Rectal smooth muscle tissue (tissue), 1 donor: ENCODE data around the gene KAT7.

Source experiments
- H3K27ac ChIP-seq: one replicate; pipeline ENCODE4 v1.7.0; 2013; ENCODE audit warnings: low read depth, low read length, inconsistent platforms
- H3K27me3 ChIP-seq: one replicate; pipeline ENCODE4 v1.7.0; 2013; ENCODE audit warnings: low read length; ENCODE audit not compliant: control insufficient read depth, insufficient read depth
- H3K36me3 ChIP-seq: one replicate; pipeline ENCODE4 v1.7.0; 2013; ENCODE audit warnings: low read length; ENCODE audit not compliant: control insufficient read depth, insufficient read depth
- H3K4me1 ChIP-seq: one replicate; pipeline ENCODE4 v1.7.0; 2013; ENCODE audit warnings: low read length; ENCODE audit not compliant: control insufficient read depth, insufficient read depth
- H3K4me3 ChIP-seq: one replicate; pipeline ENCODE4 v1.7.0; 2013; ENCODE audit warnings: low read length
- H3K9ac ChIP-seq: one replicate; pipeline ENCODE4 v1.7.0; 2013; ENCODE audit warnings: low read length

The KAT7 gene

DNA sequence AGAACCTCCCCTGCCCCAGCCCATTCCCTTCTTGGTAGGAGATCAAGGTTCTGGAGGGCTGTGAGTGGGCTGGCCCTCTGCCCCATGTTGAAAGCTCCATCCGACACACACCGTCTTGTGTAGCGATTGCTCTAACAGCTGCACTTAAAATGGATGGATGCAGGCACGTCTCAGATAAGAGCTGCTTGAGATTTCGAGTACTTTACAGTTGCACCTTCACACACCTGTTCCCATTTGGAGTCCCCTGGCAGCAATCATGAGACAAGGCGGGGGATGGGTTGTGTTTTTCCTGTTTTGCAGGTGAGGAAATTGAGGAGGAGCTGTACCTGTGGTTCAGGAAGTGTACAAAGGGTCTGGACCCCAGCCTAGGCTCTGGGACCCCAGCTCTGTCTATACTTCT lies 85.0 kb downstream of the KAT7 start:
- Histone ChIP-seq H3K27me3 (peaks cover 5% of the 10 kb centered on the region), H3K4me1 (no peaks in the 10 kb centered on the region), H3K27ac (no peak overlapping the region), H3K4me3 (no peak overlapping the region), H3K36me3 (no peaks in the 10 kb centered on the region), H3K9ac (no peak overlapping the region)

DNA sequence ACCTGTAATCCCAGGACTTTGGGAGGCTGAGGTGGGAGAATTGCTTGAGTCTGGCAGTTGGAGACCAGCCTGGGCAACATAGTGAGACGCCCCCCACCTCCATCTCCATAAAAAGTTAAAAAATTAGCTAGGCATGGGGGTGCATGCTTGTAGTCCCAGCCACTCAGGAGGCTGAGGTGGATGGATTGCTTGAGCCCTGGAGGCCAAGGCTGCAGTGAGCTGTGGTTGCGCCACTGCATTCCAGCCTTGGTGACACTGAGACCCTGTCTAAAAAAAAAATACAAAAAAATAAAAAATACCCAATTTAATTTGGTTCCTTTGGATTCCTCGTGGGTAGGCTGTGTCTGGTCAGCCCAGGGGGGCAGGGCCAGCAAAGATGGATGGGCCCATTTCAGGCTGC lies 85.4 kb downstream of the KAT7 start:
- Histone ChIP-seq H3K27ac (no peak overlapping the region), H3K4me1 (no peaks in the 10 kb centered on the region), H3K4me3 (no peak overlapping the region), H3K36me3 (no peaks in the 10 kb centered on the region), H3K27me3 (peaks cover 5% of the 10 kb centered on the region), H3K9ac (no peak overlapping the region)

DNA sequence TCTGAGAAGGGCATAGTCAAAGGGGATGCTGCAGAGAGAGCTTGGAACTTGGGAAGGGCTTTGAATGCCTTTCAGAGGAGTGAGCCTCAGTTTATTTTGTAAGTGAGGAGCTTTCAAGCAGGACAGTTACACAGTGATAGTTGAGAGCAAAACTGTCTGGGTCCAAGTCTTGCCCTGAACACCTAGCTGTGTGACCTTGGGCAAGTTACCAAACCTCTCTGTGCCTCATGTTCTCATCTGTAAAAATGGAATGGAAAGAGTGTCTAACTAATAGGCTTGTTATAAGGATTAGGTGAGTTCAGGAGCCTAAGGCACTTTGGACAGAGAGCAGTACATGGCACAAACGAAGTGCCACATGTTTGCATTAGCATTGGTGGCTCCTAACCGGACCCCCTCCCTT lies 86.4 kb downstream of the KAT7 start:
- Histone ChIP-seq H3K27me3 (peaks cover 5% of the 10 kb centered on the region), H3K4me3 (no peak overlapping the region), H3K36me3 (no peaks in the 10 kb centered on the region), H3K9ac (no peak overlapping the region), H3K4me1 (no peaks in the 10 kb centered on the region), H3K27ac (no peak overlapping the region)

DNA sequence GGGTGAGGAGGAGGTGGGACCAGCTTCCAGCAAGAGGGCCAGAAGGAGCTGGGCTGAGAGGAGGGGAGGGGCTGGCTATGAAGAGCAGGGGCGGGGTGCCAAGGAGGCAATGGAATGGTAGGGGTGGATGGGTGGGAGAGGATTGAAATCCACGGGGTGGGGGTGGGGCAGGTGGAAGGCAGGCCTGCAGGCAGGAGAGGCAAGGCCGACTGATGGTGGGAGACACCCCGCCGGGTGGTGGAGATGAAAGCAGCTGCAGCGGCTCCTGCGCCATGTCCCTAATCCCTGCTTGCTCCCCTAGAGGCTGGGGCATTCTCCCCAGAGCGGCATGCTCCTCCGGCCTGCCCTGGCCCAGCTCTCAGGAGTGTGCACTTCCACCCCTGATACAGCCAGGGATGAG lies 87.2 kb downstream of the KAT7 start:
- no peaks in the 10 kb centered on the region for H3K4me1 ChIP-seq
- H3K27me3 ChIP-seq: peaks cover 9% of the 10 kb centered on the region
- no peak overlapping the region for H3K4me3 ChIP-seq
- H3K9ac ChIP-seq: no peak overlapping the region
- no peaks in the 10 kb centered on the region for H3K36me3 ChIP-seq
- H3K27ac ChIP-seq: no peak overlapping the region

GRCh38 chr17:49878931-49879904 lies 90.7 kb downstream of the KAT7 start:
- no peak overlapping the region for H3K4me3 ChIP-seq
- no peak overlapping the region for H3K27ac ChIP-seq
- H3K36me3 ChIP-seq: no peaks in the 10 kb centered on the region
- no peaks in the 10 kb centered on the region for H3K4me1 ChIP-seq
- H3K9ac ChIP-seq: no peak overlapping the region
- H3K27me3 ChIP-seq: peaks cover 25% of the 10 kb centered on the region

DNA sequence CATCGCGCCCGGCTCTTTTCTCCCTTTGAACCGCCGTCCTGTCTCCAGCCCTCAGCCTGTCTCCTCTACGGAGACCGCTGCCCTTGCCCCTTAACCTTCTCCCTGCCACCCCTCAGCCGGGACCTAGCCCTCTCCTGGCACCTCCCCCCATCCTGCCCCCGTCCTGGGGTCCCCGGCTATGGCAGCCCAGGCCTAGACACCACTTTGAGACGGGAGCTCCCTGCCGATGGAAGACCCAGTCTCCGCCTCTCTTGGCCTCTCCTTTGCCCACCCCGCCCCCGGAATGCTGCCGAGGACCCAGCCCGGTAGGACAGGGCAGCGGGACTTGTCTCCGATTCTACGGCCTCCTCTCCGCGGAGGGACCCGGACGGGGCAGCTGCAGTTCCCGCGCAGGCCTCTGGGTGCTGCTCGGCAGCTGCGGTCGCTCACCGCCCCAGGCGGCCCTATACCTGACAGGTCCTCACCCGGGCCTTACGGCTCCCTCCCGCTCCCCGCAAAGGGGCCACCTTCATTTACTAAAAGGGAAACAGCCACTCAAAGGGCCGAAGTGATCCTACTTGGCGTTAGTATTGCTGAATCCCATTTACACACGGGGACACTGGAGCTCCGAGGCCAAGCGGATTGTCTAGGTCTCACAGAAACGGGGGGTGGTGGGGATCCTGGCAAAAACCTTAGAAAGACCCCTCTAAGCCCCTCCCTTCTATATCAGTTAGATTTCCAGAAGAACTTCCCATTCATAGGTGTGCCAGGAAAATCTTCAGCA lies 92.0 kb downstream of the KAT7 start:
- Histone ChIP-seq H3K4me1 (no peaks in the 10 kb centered on the region), H3K4me3 (peak overlapping the region; percentile 36), H3K27me3 (peaks cover 25% of the 10 kb centered on the region), H3K36me3 (no peaks in the 10 kb centered on the region), H3K27ac (no peak overlapping the region), H3K9ac (no peak overlapping the region)

GRCh38 chr17:49881054-49881402 lies 92.5 kb downstream of the KAT7 start:
- H3K4me3 ChIP-seq: no peak overlapping the region
- peaks cover 25% of the 10 kb centered on the region for H3K27me3 ChIP-seq
- H3K27ac ChIP-seq: no peak overlapping the region
- H3K9ac ChIP-seq: no peak overlapping the region
- H3K4me1 ChIP-seq: no peaks in the 10 kb centered on the region
- no peaks in the 10 kb centered on the region for H3K36me3 ChIP-seq

DNA sequence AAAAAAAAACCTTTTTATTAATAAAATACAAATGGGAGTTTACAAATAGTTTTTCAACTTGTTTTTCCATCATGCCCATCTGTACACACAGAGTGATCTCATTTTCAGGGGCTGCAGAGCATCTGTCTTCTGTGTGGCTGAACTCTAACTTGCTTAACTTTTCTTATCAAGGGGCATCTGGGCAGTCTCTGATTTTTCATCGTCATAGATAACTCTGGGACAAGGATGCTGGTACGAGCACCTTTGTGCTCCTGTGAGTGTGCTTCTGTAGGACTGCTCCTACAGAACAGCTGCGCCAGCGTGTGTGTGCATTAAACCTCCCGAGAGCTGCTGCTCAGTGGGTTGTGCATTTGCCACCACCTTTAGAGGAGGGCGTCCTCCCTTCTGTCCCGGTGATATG lies 94.0 kb downstream of the KAT7 start:
- Histone ChIP-seq H3K4me3 (no peak overlapping the region), H3K27ac (no peak overlapping the region), H3K9ac (no peak overlapping the region), H3K4me1 (no peaks in the 10 kb centered on the region), H3K36me3 (no peaks in the 10 kb centered on the region), H3K27me3 (peaks cover 25% of the 10 kb centered on the region)
